NCI-H2029 treated with DMSO at 0.1 percent for 48 hours (cell line): Measurements from ENCODE around the gene DKK3.

ENCODE experiments used
- DNase-seq: peaks from one replicate; lab custom pipeline; 2025; lab: John Stamatoyannopoulos, UW

DKK3 gene

DNA sequence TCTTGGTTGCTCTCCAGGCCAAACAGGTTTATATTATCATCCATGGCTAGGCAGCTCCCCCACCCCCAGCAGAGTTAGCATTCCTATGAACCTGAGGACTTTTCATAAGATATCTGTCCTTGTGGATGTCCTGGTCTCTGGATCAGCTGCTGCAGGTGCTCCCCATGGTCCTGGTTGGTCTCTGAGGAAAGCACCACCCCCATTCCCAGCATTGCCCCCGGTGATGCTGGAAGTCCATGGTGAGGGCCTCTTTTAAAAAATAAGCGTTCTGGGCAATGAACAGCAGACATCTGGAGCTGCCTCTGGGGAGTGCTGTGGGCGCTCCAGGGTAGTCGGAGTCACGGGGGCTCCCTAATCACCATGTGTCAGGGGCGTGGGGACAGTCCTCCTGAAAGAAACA is 26.6 kb downstream of the DKK3 start:
- no peak for DNase-seq

- DNase-seq: no peak
Measured at GRCh38 chr11:11981364-11981763, 27.1 kb downstream of the DKK3 start.

DNA sequence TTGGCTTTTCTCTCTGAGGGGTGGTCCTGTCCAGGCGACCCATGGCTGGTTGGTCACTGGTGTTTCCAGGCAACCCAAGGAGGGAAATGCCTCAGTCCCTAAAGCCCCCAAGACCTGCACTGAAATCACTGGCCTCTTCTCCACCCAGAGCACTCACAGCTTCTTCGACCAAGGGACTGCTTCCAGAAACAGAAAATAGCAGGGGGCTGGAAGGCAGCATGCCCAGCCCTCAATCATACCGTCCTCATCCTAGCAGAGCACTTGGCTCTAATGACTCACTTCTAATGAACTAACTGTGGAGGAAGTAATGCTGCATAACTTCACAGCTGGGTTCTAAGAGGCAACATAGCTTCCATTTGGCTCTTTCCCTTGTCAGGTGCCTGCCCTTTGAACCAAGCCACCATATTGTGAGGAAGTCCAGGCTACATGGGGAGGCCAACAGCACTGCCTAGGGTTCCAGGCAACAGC is 27.6 kb downstream of the DKK3 start:
- no peak for DNase-seq

DNA sequence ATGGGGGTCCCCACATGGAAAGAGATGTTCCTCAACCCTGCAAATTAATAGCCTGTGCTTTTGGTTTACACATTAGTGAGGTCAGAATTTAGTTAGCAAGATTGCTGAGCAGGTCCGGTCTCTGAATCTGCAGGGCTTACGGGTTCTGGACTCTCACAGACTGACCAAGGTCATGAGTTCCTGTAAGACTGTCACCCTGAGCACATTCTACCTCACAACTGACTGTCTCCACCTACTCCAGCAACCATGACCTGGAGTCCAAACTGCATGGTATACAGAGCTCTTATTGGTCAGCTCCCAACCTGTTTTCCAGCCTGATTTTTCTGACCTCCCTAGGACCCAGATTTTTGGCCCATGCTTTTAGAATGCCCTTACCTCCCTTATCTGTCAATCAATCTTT is 28.2 kb downstream of the DKK3 start:
- DNase-seq: no peak

GRCh38 chr11:11979488-11980117 is 28.8 kb downstream of the DKK3 start:
- no peak for DNase-seq

GRCh38 chr11:11978792-11979487 is 29.5 kb downstream of the DKK3 start:
- DNase-seq: no peak

- DNase-seq: no peak
Measured at GRCh38 chr11:11978098-11978637, 30.3 kb downstream of the DKK3 start.

DNA sequence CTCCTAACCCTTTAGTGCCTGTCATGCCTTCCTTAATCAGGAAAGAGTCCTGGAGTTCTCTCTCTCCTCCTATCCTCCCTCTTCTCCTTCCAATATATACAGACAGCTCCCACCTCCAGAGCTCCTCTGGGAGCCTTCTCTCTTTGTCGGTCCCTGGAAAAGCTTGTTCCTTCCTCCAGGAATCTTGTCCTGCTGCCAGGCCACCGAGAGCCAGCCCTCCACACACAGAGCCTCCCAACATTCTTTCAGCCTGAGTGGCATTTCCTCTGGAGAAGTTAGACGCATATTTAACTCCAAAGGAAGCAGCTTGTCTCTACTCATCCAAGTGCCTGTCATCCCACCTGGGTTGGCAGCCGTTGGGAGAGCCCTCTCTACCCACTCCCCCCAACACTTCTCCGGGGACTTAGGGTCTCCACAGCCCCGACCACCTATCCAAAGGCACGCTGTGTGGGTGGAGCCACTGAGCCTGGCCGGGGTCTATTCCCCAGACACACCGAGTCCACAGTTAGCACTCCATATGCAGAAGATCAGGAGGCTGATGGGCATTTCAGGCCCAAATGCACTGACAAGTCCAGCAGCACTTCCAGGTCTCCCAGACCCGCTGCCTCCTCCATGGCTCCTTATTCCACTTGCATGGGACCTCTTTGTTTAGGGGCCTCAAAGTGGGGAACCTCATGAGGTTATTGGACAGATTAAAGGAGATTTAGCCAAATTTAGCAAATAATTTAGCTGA is 31.1 kb downstream of the DKK3 start:
- no peak for DNase-seq

GRCh38 chr11:11976481-11977127 is 31.8 kb downstream of the DKK3 start:
- DNase-seq: no peak

- no peak for DNase-seq
Measured at GRCh38 chr11:11975201-11976092, 33.0 kb downstream of the DKK3 start.

DNA sequence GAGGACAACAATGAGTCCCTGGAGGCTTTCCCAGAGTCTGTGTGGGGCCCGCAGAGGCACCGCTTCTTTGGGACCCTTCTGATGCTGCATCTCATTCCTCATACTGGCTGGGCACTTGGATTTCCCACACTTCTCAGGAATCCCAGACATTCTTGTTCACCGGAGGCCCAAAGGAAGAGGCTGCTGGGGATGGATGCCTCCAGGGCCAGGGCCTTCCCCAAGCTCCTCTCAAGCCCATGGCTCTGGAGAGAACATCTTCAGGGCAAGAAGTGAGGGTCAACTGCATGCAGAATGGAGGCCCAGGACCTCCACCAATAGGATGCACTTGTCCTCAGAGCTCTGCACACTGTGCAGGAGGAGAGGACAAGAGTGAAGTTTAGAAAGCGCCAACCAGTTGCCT is 34.6 kb downstream of the DKK3 start:
- no peak for DNase-seq

- DNase-seq: no peak
Measured at GRCh38 chr11:11973361-11973800, 35.0 kb downstream of the DKK3 start.

DNA sequence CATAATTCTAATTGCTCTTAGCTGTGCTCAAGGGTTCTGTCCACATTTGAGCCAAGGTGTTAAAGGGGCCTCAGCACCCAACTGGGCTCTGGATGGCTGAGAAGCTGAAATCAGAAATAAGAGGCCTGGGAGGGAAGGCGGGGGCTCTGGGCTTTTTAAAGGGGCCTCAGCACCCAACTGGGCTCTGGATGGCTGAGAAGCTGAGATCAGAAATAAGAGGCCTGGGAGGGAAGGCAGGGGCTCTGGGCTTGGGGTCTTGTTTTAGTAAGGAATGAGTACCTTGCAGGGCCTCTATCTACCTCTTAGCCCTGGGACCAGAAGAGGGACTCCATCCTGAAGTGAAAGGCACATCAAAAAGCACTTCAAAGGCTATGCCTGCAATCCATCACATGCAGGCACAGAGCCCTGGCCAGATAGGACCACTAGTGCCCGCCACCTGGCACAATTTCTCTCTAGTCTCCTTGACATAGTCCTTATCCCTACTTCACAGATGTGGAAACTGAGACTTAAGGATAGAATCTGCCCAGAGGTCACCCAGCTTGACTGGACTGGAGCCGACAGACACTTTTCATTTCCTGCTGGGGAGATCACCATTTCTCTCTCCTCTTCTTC is 35.6 kb downstream of the DKK3 start:
- no peak for DNase-seq

GRCh38 chr11:11971906-11972547 is 36.4 kb downstream of the DKK3 start:
- DNase-seq: no peak

- no peak for DNase-seq
Measured at GRCh38 chr11:11970556-11970955, 37.9 kb downstream of the DKK3 start.

- DNase-seq: no peak
Measured at GRCh38 chr11:11969380-11970215, 38.8 kb downstream of the DKK3 start.

- DNase-seq: no peak
Measured at GRCh38 chr11:11968511-11969280, 39.7 kb downstream of the DKK3 start.

DNA sequence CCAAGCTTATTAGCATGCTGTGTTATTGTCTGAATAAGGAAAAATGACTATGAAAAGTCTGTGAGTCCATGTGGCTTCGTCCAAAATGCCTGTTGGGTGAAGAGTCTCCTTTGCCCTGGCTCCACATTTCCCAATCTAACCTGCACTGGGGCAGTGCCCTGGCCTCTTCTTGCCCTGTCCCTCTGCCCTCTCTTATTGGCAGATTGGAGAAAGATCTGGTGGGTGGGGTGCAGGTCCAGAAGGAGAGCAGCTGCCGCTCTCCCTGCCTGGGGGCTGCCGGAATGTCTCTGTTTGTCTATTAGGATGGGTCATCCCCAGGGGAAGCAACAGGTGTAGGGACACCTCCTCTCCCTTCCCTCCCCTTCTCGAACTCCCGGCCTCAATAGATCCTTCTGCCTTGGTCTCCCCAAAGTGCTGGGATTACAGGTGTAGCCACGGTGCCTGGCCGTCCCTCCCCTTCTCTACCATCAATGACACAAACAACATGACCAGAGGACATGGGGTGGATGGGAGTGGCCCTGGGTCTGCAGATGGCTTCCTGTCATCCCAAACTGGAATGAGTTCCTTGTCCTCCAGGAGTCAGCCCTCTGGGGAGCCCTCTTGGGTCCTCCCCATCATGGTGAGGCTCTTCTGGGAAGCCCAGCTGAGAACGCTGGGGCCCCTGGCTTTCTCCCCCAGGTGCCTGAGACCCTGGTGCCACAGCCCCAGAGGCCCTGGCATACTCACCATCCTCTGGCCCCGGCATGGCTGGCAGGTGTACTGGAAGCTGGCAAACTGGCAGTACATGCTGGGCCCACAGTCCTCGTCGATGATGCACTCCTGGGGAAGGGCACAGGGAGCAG is 40.5 kb downstream of the DKK3 start:
- no peak for DNase-seq
